Duodenal mucosa (tissue), 2 donors: Measurements from ENCODE around the gene MEGF6.
A peak's percentile ranks its signal among the peaks of the same experiment; 100 is the strongest.

Experiments used
- H3K27ac ChIP-seq: one replicate; pipeline ENCODE4 v1.7.0; 2013; ENCODE audit warnings: low read depth, low read length
- H3K27me3 ChIP-seq, 2 donors: one replicate each; pipeline ENCODE4 v1.7.0; 2013; ENCODE audit warnings: low read length in 2 of 2, control low read depth in 1 of 2; ENCODE audit not compliant: insufficient read depth in 2 of 2, control insufficient read depth in 1 of 2
- H3K36me3 ChIP-seq, 2 donors: one replicate each; pipeline ENCODE4 v1.7.0; 2013; ENCODE audit warnings: low read length in 2 of 2, control low read depth in 1 of 2; ENCODE audit not compliant: insufficient read depth in 2 of 2, control insufficient read depth in 1 of 2
- H3K4me1 ChIP-seq, 2 donors: one replicate each; pipeline ENCODE4 v1.7.0; 2013; ENCODE audit warnings: low read length in 2 of 2, control low read depth in 1 of 2; ENCODE audit not compliant: insufficient read depth in 2 of 2, control insufficient read depth in 1 of 2
- H3K4me3 ChIP-seq, 2 donors: one replicate each; pipeline ENCODE4 v1.7.0; 2013; ENCODE audit warnings: low read length in 2 of 2, low read depth in 1 of 2
- H3K9ac ChIP-seq, 2 donors: one replicate each; pipeline ENCODE4 v1.7.0; 2013; ENCODE audit warnings: low read length in 2 of 2, low read depth in 1 of 2
- H3K9me3 ChIP-seq, 2 donors: one replicate each; pipeline ENCODE4 v1.7.0; 2013; ENCODE audit warnings: low read length in 2 of 2, control low read depth in 1 of 2; ENCODE audit not compliant: control insufficient read depth in 1 of 2

MEGF6 gene

DNA sequence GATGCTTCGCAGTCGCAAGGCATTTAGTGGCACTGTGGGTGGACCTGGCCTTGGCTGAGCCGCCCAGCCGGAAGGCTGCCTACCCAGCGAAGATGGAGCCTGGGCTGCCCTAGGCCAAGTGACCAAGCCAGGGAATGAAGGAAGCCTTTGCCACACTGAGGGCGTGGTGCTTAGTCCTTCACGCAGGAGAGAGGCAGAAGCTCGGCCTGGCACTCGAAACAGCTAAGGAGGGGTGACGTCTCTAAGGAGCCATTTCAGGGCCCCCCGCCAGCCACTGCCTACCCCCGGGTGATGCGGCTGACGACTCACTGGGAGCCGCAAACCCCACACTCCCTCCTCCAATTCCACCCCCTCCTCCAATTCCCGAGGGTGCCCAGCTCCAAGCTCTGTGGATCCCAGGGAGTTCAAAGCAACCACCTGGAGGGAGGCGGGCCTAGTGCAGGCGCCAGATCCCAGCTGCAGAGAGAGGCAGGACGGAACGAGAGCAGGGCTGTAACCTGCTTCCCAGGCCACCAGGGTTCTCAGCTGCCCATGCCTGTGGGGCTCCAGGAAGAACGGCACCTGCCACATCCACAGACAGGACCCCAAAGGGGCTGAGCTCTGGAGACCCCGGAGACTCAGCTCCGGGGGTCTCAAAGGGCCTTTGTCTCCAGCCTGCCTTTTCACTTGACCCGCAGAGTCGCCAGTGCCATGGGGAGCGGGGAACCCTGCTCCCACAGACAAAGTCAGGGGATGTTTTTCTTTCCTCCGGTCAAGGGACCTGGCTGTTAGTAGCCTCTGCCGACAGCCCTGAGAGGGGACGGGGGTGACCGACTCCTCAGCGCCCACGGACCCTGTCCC lies 81.0 kb downstream of the MEGF6 start:
- Histone ChIP-seq H3K27ac (no peak overlapping the region), H3K4me3 (peak overlapping the region; percentile 56 to 77), H3K9ac (peak overlapping the region; percentile 3 to 61), H3K27me3 (no peaks in the 10 kb centered on the region), H3K36me3 (no peaks in the 10 kb centered on the region), H3K9me3 (no peaks in the 10 kb centered on the region), H3K4me1 (peaks cover 12 to 21% of the 10 kb centered on the region in 2 donors)

DNA sequence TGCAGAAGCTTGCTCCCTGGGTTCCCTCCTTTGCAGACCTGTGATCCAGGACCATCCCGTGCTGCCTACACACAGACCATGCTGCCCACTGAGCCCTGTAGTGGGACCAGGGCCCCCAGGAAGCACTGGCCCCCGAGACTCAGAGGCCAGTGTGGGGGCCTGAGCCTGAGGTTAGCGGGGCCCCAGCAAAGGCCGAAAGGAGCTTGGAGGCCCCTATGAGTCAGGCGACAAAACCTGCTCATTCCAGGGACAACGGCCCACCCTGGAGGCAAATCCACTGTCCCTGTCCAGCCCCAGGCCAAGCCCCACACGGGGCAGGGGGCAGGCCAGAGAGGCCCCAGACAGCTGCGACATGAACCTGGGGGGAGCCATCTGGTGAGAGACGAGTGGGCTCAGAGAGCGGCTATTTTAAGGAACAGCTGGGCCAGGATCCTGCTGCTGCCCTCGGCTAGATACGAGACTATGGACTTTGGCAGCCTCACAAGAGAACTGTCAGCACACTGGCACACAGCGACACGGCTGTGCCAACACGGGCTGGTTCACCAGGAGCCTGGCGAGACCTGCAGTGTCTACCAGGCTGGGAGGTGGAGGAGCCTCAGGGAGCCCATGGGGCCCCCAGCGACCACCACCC lies 82.1 kb downstream of the MEGF6 start:
- H3K9ac ChIP-seq = no peak overlapping the region
- peaks cover 12 to 21% of the 10 kb centered on the region in 2 donors for H3K4me1 ChIP-seq
- no peaks in the 10 kb centered on the region for H3K36me3 ChIP-seq
- no peaks in the 10 kb centered on the region for H3K9me3 ChIP-seq
- H3K27me3 ChIP-seq = no peaks in the 10 kb centered on the region
- H3K4me3 ChIP-seq = peak overlapping the region in 1 of 2 donors; percentile 56
- no peak overlapping the region for H3K27ac ChIP-seq

DNA sequence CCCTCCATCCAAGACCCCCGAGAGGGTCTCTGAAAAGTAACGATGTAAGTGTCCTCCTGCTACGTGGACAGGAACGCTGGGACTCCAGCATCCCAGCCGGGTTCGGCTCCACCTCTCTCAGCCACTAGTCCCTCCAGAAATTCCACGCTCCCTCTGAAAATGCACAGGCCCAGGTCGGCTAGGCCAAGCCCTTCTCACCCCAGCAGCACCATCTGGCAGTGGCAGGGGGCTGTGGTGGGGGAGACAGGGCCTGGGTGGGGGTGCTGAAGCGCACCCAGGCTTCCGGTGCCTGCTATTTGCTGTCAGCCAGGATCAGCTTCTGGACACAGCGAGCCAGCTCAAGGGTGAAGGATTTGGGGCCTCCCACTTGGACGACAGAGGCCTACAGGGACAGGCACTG lies 83.5 kb downstream of the MEGF6 start:
- Histone ChIP-seq H3K4me1 (peaks cover 12 to 21% of the 10 kb centered on the region in 2 donors), H3K27me3 (no peaks in the 10 kb centered on the region), H3K4me3 (no peak overlapping the region), H3K36me3 (no peaks in the 10 kb centered on the region), H3K9me3 (no peaks in the 10 kb centered on the region), H3K27ac (no peak overlapping the region), H3K9ac (no peak overlapping the region)

DNA sequence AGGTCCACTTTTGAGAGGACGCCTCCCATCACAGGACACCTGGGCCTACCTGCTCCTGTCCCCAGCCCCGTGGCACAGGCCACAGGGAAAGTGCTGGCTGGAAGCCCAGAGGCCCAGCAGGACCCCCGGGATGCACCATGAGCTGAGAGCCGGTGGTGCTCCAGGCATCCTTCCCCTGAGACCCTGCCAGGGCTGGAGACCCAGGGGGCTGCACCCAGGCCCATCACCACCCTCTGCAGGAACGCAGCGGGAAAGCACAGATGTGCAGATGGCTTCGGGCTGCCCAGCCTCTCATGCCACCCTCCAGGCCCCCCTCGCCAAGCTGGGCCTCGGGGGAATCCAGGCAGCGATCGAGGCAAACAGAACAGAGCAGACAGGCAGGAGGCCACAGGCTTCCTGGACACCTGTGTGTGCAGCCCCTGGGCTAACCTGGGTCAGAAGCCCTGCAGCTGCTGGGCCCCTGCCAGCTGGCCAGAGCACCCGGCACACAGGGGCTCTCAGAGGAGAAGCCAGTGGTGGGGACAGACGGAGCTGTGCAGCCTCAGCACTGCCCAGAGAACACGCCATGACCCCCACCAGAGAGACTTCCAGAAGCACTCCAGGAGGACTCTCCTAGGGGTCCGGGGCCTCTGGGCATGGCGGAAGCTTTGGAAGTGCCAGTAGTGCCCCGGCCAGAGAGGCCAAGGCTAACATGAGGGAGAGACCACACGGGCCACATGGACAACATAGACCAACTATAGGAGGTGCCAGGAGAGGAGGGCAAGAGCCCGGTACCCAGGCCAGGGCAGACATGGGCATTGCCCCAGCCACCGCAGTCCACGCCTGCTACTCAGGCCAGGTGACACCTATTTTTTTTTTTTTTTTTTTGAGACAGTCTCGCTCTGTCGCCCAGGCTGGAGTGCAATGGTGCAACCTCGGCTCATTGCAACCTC lies 85.5 kb downstream of the MEGF6 start:
- no peak overlapping the region for H3K27ac ChIP-seq
- no peak overlapping the region for H3K9ac ChIP-seq
- H3K4me1 ChIP-seq = peaks cover 12 to 21% of the 10 kb centered on the region in 2 donors
- no peak overlapping the region for H3K4me3 ChIP-seq
- H3K27me3 ChIP-seq = no peaks in the 10 kb centered on the region
- H3K36me3 ChIP-seq = no peaks in the 10 kb centered on the region
- no peaks in the 10 kb centered on the region for H3K9me3 ChIP-seq

GRCh38 chr1:3524556-3525203 lies 86.6 kb downstream of the MEGF6 start:
- no peak overlapping the region for H3K4me3 ChIP-seq
- no peaks in the 10 kb centered on the region for H3K27me3 ChIP-seq
- H3K27ac ChIP-seq = no peak overlapping the region
- no peak overlapping the region for H3K9ac ChIP-seq
- no peaks in the 10 kb centered on the region for H3K9me3 ChIP-seq
- peaks cover 2 to 10% of the 10 kb centered on the region in 2 donors for H3K4me1 ChIP-seq
- no peaks in the 10 kb centered on the region for H3K36me3 ChIP-seq

DNA sequence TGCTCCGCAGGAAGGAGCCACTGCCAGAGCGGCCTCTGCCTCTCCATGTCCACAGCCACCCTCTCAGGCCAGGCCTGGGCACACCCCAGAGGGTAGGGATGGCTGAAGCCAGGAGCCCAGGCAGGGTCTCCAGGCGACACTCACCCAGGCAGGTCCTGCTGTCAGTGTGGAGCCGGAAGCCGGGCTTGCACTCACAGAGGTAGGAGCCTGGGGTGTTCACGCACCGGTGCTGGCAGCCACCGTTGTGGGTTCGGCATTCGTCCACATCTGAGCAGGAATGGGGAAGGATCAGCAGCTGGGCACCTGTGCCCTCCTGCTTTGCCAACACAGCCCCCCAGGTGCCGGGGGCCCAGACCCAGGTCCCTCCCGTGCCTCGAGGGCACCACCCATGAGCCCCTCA lies 87.3 kb downstream of the MEGF6 start:
- Histone ChIP-seq H3K4me1 (peaks cover 0 to 3% of the 10 kb centered on the region in 2 donors), H3K4me3 (no peak overlapping the region), H3K9ac (no peak overlapping the region), H3K27me3 (no peaks in the 10 kb centered on the region), H3K9me3 (no peaks in the 10 kb centered on the region), H3K36me3 (no peaks in the 10 kb centered on the region), H3K27ac (no peak overlapping the region)

- no peaks in the 10 kb centered on the region for H3K4me1 ChIP-seq
- H3K9me3 ChIP-seq = no peaks in the 10 kb centered on the region
- no peak overlapping the region for H3K4me3 ChIP-seq
- H3K27me3 ChIP-seq = no peaks in the 10 kb centered on the region
- no peaks in the 10 kb centered on the region for H3K36me3 ChIP-seq
- no peak overlapping the region for H3K27ac ChIP-seq
- H3K9ac ChIP-seq = no peak overlapping the region
Measured at GRCh38 chr1:3522564-3523265, 88.6 kb downstream of the MEGF6 start.

- H3K27ac ChIP-seq = no peak overlapping the region
- H3K27me3 ChIP-seq = no peaks in the 10 kb centered on the region
- no peaks in the 10 kb centered on the region for H3K9me3 ChIP-seq
- H3K9ac ChIP-seq = no peak overlapping the region
- no peaks in the 10 kb centered on the region for H3K4me1 ChIP-seq
- no peak overlapping the region for H3K4me3 ChIP-seq
- no peaks in the 10 kb centered on the region for H3K36me3 ChIP-seq
Measured at GRCh38 chr1:3522112-3522511, 89.2 kb downstream of the MEGF6 start.

- no peaks in the 10 kb centered on the region for H3K9me3 ChIP-seq
- no peaks in the 10 kb centered on the region for H3K36me3 ChIP-seq
- no peaks in the 10 kb centered on the region for H3K4me1 ChIP-seq
- H3K4me3 ChIP-seq = no peak overlapping the region
- no peak overlapping the region for H3K27ac ChIP-seq
- no peaks in the 10 kb centered on the region for H3K27me3 ChIP-seq
- no peak overlapping the region for H3K9ac ChIP-seq
Measured at GRCh38 chr1:3521426-3521825, 89.9 kb downstream of the MEGF6 start.
